ENCODE results near the gene EMX1. TPM values are rescaled to one million over a fixed set of nuclear protein-coding genes. Genes with fewer than 3 reads are reported as not detected.

Gene EMX1
- total RNA-seq, 2 donors from 2014 or later: not detected

DNA sequence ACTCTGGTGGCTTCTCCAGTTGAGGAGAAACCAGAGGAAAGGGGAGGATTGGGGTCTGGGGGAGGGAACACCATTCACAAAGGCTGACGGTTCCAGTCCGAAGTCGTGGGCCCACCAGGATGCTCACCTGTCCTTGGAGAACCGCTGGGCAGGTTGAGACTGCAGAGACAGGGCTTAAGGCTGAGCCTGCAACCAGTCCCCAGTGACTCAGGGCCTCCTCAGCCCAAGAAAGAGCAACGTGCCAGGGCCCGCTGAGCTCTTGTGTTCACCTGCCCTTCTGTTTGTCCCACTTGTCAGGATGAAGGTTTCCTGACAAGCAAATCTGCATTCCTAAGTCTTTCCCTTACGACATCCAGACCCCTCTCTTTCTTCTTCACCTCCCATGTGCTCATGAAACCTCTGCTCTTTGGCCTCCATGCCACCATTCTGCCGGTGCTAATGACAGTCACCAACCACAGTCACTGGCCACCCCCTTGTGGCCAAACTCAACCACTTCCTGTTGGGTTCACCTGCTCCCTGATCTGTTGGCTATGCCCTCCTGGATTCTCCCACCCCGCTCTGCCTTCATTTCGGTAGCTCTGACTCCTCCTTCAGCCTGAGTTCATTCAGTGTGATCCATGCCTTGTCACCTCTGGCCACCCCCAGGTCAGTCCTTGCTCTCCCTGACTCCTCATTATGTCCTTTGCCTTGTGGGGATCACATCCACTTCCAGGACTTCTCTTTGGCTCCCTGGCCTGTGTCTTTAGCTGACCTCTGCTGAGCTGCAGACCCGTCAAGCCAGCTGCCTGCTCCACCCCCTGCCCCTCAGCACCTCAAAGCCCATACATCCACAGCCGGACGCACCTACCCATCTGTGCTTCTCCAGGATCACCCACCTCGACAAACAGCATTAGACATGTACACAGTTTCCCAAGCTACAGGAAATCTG, 17.6 kb downstream of the EMX1 start:
- peaks cover 47% of the 10 kb centered on the region for H3K27me3 Mint-ChIP-seq
- H3K4me1 Mint-ChIP-seq: peaks cover 9% of the 10 kb centered on the region
- peaks cover 9% of the 10 kb centered on the region for H3K36me3 Mint-ChIP-seq (ENCODE audit: low read depth)
- no peak overlapping the region for H3K4me3 Mint-ChIP-seq
- H3K9me3 ChIP-seq (ENCODE audit: control insufficient read depth, low read length, poor library complexity, severe bottlenecking): no peaks in the 10 kb centered on the region
- peak overlapping the region; percentile 83 for H3K27ac Mint-ChIP-seq
- DNase-seq (no peak), ATAC-seq (no peak)

- ATAC-seq: no peak
- Mint-ChIP-seq H3K4me3 (no peak overlapping the region), H3K4me1 (peaks cover 9% of the 10 kb centered on the region), H3K36me3 (ENCODE audit: low read depth) (peaks cover 9% of the 10 kb centered on the region), H3K27me3 (peaks cover 47% of the 10 kb centered on the region), H3K27ac (peak overlapping the region; percentile 83)
- DNase-seq: no peak
- no peaks in the 10 kb centered on the region for H3K9me3 ChIP-seq (ENCODE audit: control insufficient read depth, low read length, poor library complexity, severe bottlenecking)
Measured at GRCh38 chr2:72935611-72935957, 18.3 kb downstream of the EMX1 start.

- ATAC-seq: no peak
- H3K27ac Mint-ChIP-seq: no peak overlapping the region
Measured at GRCh38 chr2:72936660-72937355, 19.5 kb downstream of the EMX1 start.

DNA sequence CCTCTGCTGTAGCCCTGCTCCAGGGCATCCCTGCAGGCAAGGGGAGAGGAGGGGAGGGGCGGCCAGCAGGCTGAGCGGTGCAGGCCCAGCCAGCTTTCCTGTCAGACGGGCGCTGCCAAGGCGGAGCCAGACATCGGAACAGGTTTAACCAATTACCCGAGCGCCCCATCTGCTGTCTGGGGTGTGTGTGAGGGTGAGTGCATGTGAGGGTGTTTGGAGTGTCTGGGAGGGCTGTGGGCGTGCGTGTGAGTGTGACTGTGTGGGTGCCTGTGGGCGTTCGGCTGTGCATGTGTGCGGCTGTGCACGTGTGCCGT, 20.0 kb downstream of the EMX1 start:
- H3K27ac Mint-ChIP-seq: no peak overlapping the region
- H3K4me3 Mint-ChIP-seq: no peak overlapping the region

More at GRCh38 chr2:72936660-72937355, 19.5 kb downstream of the EMX1 start:
- H3K36me3 Mint-ChIP-seq (ENCODE audit: low read depth): peaks cover 9% of the 10 kb centered on the region
- H3K4me3 Mint-ChIP-seq: no peak overlapping the region
- DNase-seq: no peak
- H3K4me1 Mint-ChIP-seq: peaks cover 9% of the 10 kb centered on the region
- H3K9me3 ChIP-seq (ENCODE audit: control insufficient read depth, low read length, poor library complexity, severe bottlenecking): no peaks in the 10 kb centered on the region
- peaks cover 47% of the 10 kb centered on the region for H3K27me3 Mint-ChIP-seq

GRCh38 chr2:72938455-72938854, 21.1 kb downstream of the EMX1 start:
- Mint-ChIP-seq H3K27me3 (peaks cover 38% of the 10 kb centered on the region), H3K36me3 (ENCODE audit: low read depth) (peaks cover 9% of the 10 kb centered on the region), H3K4me1 (peaks cover 9% of the 10 kb centered on the region), H3K4me3 (no peak overlapping the region), H3K27ac (no peak overlapping the region)
- ATAC-seq (no peak), DNase-seq (no peak)
- H3K9me3 ChIP-seq (ENCODE audit: control insufficient read depth, low read length, poor library complexity, severe bottlenecking): no peaks in the 10 kb centered on the region

More for the DNA sequence above, 20.0 kb downstream of the EMX1 start:
- no peaks in the 10 kb centered on the region for H3K9me3 ChIP-seq (ENCODE audit: control insufficient read depth, low read length, poor library complexity, severe bottlenecking)
- DNase-seq (no peak), ATAC-seq (no peak)
- peaks cover 9% of the 10 kb centered on the region for H3K36me3 Mint-ChIP-seq (ENCODE audit: low read depth)
- H3K27me3 Mint-ChIP-seq: peaks cover 46% of the 10 kb centered on the region
- H3K4me1 Mint-ChIP-seq: peaks cover 9% of the 10 kb centered on the region

DNA sequence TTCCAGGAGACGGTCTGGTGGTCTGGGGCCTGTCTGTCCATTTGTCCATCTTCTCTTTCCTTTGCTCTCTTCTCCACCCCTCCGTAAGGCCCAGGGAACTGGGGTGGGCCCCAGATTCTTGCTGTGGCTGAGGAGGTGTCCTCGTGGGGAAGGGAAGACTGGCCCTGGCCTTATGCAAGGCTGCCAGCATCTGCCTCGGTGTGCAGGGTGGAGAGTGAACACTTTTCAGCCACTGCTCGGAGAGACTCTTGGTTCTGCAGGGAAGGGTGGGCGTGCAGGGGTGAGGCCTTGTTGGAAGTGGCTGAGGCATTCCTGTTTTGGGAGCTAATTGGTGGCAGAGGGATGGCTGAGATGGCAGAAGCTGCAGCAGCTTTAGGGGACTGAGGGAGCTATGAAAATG, 23.0 kb downstream of the EMX1 start:
- peaks cover 8% of the 10 kb centered on the region for H3K4me1 Mint-ChIP-seq
- ATAC-seq (no peak), DNase-seq (no peak)
- H3K36me3 Mint-ChIP-seq (ENCODE audit: low read depth): peaks cover 4% of the 10 kb centered on the region
- H3K27ac Mint-ChIP-seq: no peak overlapping the region
- H3K4me3 Mint-ChIP-seq: no peak overlapping the region
- peaks cover 21% of the 10 kb centered on the region for H3K27me3 Mint-ChIP-seq
- no peaks in the 10 kb centered on the region for H3K9me3 ChIP-seq (ENCODE audit: control insufficient read depth, low read length, poor library complexity, severe bottlenecking)

- H3K4me1 Mint-ChIP-seq: peaks cover 7% of the 10 kb centered on the region
- no peak for DNase-seq
- peaks cover 17% of the 10 kb centered on the region for H3K27me3 Mint-ChIP-seq
- no peak for ATAC-seq
- no peak overlapping the region for H3K27ac Mint-ChIP-seq
- peaks cover 3% of the 10 kb centered on the region for H3K36me3 Mint-ChIP-seq (ENCODE audit: low read depth)
- H3K9me3 ChIP-seq (ENCODE audit: control insufficient read depth, low read length, poor library complexity, severe bottlenecking): no peaks in the 10 kb centered on the region
- no peak overlapping the region for H3K4me3 Mint-ChIP-seq
Measured at GRCh38 chr2:72940786-72941185, 23.5 kb downstream of the EMX1 start.

DNA sequence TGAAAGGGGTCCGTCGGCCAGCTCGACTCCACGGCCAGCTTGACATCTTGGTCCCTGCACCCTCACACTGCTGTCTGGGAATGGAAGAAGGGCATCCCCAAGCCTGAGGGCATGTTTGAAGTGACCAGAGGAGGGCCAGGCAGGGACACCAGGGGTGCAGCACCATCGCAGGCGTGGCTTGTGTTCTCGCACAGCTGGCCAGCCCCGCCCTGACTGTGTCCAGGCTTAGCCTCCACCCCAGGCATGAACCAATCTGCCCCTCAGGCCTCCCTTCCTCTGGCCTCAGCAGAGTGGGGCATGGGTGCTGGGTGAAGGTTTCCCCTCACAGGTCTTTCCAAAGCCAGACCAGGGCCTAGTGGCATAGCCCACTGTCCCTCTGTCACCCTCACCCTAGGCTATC, 25.0 kb downstream of the EMX1 start:
- Mint-ChIP-seq H3K4me3 (no peak overlapping the region), H3K4me1 (peaks cover 8% of the 10 kb centered on the region), H3K27ac (no peak overlapping the region), H3K36me3 (ENCODE audit: low read depth) (peaks cover 3% of the 10 kb centered on the region), H3K27me3 (peaks cover 18% of the 10 kb centered on the region)
- DNase-seq: no peak
- no peak for ATAC-seq
- H3K9me3 ChIP-seq (ENCODE audit: control insufficient read depth, low read length, poor library complexity, severe bottlenecking): no peaks in the 10 kb centered on the region

DNA sequence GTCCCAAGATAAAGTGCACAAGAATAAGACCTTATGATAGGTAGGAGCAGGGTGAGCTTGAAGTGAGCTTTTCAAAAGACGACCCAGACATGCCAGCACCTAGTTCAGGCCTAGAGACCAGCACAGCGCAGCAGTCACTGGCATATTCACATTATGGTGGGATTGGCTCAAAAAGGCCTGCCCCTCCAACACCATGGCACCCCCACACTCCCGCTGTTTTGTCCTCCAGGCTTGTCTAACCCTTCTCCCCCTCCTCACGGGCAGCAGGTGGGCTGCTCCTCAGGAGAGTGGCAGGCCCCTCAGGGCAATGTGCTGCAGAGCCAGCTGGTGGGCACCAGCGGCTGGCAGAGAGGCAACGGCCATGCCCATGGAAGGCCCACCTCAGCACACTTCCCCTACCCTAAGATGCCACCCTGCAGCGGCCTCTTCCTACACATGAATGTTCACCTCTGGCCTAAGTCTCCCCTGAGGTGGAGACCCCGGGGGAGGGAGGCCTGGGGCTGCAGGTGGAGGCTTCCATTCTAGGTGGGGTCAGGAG, 25.6 kb downstream of the EMX1 start:
- Mint-ChIP-seq H3K4me3 (no peak overlapping the region), H3K27ac (no peak overlapping the region), H3K27me3 (peaks cover 13% of the 10 kb centered on the region), H3K4me1 (peaks cover 6% of the 10 kb centered on the region), H3K36me3 (ENCODE audit: low read depth) (peaks cover 1% of the 10 kb centered on the region)
- ATAC-seq (no peak), DNase-seq (no peak)
- H3K9me3 ChIP-seq (ENCODE audit: control insufficient read depth, low read length, poor library complexity, severe bottlenecking): no peaks in the 10 kb centered on the region

DNA sequence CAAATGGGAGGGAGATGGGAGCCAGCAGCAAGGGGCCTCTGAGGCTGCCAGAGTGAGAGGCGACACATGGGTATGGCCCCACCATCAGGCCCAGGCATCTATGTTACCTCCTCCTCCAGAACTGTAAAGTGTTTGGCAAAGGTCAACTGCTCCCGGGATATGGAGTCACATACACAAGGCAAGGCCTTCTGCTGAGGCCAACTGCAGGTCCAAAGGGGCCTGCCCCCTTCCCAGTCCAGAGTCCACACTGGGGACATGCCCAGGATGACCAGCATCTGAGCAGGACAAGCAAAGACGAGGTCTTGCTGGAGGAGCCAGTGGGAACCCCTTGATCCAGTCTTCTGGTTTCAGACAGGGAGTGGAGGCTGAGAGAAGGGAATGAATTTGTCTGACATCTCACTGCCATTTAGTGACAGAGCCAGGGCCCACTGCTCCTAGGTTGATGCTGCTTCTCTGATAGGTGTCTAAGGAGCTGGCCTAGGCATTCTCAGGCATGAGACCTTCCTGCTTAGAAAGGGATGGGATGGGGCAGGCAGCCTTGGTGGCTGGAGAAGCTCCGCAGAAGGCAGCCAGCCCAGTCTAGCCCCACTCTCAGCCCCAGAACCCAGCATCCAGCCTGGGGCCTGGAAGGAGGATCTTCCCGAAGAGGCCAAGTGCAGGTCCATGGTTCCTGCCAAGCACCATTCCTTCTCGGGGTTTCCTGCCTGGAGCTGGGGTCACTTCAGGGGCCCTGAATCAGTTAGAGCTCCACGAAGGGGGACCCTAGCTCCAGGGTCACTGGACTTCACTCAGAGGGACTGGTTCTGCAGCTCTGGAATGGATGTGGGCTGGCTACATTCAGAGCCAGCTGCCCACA, 26.4 kb downstream of the EMX1 start:
- ATAC-seq (no peak), DNase-seq (no peak)
- H3K9me3 ChIP-seq (ENCODE audit: control insufficient read depth, low read length, poor library complexity, severe bottlenecking): no peaks in the 10 kb centered on the region
- Mint-ChIP-seq H3K27me3 (peaks cover 10% of the 10 kb centered on the region), H3K36me3 (ENCODE audit: low read depth) (no peaks in the 10 kb centered on the region), H3K4me3 (no peak overlapping the region), H3K4me1 (peaks cover 6% of the 10 kb centered on the region), H3K27ac (no peak overlapping the region)

- peaks cover 5% of the 10 kb centered on the region for H3K27me3 Mint-ChIP-seq
- no peaks in the 10 kb centered on the region for H3K9me3 ChIP-seq (ENCODE audit: control insufficient read depth, low read length, poor library complexity, severe bottlenecking)
- H3K4me1 Mint-ChIP-seq: peaks cover 10% of the 10 kb centered on the region
- no peaks in the 10 kb centered on the region for H3K36me3 Mint-ChIP-seq (ENCODE audit: low read depth)
- H3K4me3 Mint-ChIP-seq: no peak overlapping the region
- no peak for DNase-seq
- H3K27ac Mint-ChIP-seq: no peak overlapping the region
- no peak for ATAC-seq
Measured at GRCh38 chr2:72944804-72945449, 27.6 kb downstream of the EMX1 start.

DNA sequence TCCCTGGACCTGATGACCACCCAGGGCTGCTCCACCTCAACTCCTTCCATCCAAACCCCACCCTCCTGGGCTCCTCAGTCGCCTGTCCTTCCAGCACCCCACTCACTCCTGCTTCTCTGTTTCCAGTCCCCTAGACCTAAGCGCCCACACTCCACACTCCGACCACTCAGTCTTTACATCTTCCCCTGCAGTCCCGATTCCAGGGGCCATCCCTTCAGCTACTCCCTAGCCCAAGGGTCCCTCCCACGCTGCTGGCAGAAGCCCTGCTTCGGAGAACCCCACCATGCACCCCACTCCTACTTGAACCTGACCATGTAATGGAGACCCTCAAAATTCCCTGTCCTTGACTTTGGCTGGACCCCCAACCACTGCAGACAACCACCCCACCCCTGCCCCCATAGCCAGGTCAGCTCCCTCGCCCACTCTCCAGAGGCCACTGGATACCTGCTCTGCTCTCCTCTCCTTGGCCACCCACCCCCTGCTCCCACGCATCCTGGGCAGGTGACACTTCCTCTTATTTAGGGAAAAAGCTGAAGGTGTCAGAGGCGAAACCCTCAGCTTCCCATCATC, 28.2 kb downstream of the EMX1 start:
- no peak for DNase-seq
- Mint-ChIP-seq H3K27me3 (peaks cover 5% of the 10 kb centered on the region), H3K4me1 (peaks cover 10% of the 10 kb centered on the region), H3K36me3 (ENCODE audit: low read depth) (no peaks in the 10 kb centered on the region), H3K4me3 (no peak overlapping the region), H3K27ac (no peak overlapping the region)
- no peaks in the 10 kb centered on the region for H3K9me3 ChIP-seq (ENCODE audit: control insufficient read depth, low read length, poor library complexity, severe bottlenecking)
- ATAC-seq: no peak

Measured in T-helper 17 cell (primary cell).